HG03108 (cell line): ENCODE data around the gene ACLY.
"Not testable (repeated sequence)": the region's sequence is repeated elsewhere in the genome, so short reads cannot be mapped to it uniquely, and the experiment has no call there.

Experiments used
- ATAC-seq: cut with Tn5 transposase; IDR thresholded peaks from one replicate; pipeline ENCODE4 v1.9.1; 2021; ENCODE audit warnings: moderate library complexity; ENCODE audit not compliant: unreplicated experiment

ACLY gene

DNA sequence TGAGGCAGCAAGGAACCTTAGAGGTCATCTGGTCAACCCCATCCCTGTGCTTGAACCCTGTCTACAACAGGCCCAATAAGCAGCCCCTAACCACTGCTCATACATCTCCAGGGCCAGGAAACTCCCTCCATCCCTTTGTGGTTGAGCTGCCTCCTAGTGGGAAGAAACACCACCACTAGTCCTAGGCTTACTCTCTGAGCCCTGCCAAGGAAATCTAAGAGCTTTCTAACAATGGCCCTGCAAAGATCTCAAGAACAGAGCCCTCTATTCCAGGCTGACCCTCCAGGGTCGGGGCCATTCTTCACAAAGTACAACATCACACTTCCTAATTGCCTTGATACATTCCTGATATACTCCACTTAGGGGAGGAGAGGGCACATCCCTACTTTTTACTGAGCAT, 5.8 kb downstream of the ACLY start:
- no peak for ATAC-seq

DNA sequence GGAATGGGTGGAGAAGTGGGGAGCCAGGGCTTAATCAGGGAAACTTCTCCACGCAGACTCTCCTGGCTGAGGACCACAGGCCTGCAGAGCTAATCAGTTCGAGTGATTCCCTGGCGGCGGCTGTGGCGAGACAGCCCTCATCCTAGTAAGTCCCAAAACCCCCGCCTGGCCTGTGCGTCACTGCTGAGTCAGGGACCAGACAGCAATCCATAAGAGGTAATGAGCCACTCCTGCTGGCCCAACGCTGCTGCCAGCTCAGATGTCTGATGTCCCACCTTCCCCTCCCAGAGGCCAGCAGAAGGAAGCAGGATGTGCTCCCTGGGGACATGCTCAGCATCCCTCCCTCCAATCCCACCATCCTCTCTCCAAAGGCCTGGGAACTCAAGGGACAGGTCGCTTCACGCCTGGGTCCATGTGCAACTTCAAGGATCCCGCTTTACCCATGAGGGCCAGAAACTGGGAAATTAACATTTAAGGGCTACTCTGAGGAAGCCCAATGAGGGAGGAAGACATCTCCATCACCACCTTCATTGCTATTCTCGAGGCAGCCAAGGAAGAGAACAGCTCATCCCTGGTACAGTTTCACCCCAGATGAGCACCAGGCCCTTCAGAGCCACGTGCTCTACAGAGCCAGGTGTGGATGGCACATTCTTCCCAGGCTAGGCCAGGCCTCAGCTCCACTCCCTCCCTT, 7.9 kb downstream of the ACLY start:
- no peak for ATAC-seq

DNA sequence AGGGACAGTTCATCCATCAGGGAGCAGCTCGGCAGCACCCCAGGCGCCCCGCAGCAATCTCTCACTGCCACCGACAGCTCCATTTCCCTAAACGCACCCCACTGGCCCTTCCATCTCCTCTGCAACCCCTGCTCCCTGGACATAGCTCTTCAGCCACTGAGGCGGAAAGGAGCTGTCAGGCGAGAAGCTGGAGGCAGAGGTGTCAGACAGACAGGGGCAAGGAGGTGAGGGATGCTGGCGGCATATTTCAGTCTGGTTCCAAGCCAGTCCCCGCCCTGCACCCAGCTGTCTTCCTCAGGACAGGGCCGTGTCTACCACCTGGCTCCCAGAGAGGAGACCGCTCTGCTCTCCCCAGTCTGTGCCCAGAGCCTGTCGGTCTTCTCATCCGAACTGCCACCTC, 9.7 kb downstream of the ACLY start:
- no peak for ATAC-seq

DNA sequence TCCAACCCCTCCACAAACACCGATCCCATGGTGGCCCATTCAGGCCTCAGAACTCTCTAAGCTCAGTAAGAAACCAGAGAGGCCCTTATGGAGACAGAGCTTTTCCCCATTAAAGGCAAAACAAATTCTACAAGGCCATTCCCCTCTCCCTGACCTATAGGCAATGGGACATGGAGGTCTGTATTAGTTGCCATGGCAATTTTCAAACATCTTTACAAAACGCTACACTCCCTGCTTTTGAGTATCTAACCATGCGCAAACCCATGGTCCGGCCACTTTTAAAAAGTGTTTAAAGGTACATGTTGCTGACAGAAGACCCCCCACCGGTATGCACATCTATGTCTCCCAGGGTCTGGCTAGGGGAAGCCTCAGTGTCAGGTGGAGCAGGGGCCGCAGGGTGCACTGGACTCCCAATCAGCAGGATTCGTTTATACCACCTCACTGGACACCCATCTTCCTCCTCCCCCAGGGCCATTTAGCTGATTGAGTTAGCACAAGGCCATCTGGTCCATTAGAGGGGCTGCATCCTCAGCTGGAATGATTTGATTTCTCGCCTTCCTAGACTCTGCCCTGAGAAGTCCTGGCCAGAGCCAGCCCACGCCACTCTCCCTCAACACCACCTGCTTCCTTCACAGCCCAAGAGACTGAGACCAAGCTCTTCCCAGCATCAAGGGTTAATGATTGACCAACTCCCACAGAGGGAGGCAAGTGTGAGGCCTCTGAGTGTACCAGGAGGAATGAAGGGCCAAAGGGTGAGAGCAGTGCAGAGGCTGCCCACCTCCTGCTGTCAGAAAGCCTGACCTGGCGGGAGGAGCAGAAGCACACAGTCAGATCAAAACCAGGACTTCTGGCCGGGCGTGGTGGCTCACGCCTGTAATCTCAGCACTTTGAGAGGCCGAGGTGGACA, 10.9 kb downstream of the ACLY start:
- no peak for ATAC-seq

DNA sequence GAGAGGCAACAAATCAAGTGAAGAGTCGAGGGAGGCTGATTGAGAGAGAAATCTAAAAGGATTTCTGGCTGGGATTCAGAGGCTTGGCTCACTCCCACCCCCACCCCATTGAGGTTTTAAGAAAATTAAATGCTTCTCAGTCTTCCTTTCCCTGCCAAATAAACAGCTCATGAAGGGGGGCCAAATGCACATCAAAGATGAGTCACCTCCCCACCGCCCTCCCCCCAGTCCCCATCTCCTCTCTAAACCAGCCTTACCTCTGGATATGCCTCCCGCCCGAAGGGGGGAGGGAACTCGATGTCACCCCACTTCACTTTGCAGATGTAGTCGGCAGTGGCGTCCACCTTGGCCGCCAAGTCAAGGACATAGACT, 11.6 kb downstream of the ACLY start:
- no peak for ATAC-seq

DNA sequence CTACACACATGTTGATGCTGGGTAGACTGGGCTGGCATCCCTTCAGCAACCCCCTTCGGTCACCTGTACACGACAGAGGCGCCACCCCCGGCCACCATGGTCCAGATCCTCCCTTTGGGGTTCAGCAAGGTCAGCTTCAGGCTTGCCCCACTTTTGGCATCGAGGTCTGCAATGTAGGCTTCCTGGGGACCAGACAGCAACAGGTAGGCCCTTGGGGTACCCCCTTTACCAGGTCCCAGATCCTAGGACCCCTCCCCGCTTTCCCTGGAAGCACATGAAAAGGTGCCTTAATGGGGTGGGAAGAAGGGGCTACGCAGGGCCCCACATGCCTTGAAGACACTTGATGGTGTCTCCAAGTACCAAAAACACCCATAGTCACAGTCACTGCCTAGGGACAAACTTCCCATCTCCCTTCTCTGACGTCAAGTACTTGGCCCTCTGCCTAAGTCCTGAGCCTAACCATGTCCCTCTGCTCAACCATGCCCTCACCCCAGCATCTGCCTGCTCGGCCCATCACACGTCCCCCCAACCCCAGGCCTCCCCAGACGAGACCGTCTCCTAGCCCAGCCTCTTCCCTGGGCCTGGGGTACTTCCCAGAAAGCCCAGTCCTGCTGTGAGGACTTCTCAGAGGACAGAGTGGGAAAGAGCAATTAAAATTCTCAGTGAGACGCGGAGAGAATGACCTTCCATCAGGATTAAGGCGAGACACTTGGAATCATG, 12.1 kb downstream of the ACLY start:
- no peak for ATAC-seq

DNA sequence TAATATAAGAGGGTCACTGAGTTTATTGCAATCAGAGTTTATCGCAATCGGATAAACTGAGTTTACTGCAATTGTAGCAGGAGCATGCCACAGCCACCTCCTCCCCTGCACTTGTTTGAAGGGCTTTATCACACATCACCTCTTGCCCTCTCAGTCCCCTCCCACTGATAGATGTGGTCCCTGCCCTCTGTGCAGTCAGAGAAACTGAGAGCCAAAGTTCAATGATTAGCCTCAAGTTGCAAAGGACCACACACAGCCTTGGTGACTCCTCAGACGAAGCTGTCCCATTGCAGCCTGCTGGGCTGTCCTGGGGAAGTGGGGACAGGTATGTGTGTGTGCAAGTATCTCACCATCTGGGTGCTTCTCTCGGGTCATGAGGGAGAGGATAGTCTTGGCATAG, 13.6 kb downstream of the ACLY start:
- no peak for ATAC-seq

DNA sequence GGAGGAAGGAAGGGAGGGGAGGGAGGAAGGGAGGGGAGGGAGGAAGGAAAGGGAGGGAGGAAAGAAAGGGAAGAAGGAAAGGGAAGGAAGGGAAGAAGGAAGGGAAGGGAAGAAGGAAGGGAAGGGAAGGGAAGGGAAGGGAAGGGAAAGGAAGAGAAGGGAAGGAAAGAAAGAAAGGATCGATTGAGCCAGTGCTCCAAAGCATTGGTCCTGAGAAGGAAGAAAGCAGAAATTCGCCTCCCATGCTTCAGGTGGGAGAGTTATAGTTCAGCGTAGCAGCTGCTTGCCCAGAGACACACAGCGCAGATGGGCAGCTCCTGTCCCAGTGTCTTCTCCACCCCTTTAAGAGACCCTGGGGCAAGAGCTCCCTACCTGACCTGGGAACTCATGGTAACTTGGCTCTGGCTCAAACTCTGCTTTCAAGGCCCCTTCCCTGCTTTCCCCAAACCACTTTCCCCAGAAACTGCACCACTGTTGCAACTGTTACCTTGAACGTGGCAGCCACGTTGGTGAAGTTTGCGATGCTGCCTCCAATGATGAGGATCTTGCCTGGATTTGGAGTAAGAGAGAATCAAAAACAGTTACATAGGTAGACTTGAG, 14.4 kb downstream of the ACLY start:
- ATAC-seq = no peak

DNA sequence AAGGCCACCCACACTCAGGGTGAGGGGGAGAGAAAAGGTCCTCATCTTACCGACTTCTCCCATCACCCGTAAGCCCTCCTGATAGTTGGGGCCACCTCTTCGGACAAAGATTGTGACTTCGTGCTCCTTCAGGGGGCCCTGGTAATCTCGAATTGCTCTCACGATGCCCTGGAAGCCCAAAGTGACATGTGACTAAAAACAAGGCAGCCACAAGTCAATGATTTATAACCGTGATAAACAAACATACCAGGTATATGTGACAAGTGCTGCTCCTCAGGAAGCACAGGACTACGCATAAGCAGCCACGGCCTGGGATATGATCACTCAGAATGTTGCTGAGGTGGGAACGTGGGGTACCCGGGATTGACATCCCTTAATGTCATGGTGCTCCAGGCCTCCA, 17.1 kb downstream of the ACLY start:
- no peak for ATAC-seq

DNA sequence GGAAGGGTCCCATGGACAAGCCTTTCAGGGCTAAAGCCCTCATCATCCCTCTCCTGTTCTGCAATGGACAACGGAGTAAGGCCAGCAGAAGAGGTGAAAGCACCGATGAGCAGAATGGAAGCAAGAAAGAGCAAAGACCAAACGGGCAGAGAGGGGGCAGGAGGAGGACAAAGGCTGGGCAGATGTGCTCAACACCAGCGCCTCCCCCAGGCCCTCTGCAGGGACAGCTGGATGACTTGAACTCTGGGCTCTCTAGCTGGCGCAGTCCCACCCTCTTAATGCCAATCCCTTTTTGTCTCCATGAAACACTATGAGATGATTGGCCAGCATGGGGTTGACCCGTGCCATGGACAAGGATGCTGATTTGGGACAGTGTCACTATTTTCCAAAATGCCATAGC, 22.0 kb downstream of the ACLY start:
- ATAC-seq = no peak

DNA sequence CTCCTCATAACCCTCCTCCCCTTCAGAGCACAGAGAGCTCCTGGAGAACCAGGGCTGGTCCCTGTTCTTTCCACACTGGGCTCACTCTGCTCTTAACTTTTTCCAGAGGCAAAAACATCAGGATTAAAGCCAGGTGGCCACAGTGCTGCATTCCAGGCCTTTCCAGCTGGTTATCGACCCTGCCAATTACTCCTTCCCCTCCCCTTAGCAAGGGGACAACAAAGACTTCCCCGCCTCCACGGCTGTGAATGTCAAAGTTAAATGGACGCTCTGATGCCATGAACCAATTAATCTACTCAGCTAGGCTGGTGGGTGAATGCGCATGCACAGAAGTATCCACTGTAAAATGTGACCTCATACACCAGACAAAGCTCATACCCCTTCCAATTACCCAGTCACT, 23.1 kb downstream of the ACLY start:
- no peak for ATAC-seq

DNA sequence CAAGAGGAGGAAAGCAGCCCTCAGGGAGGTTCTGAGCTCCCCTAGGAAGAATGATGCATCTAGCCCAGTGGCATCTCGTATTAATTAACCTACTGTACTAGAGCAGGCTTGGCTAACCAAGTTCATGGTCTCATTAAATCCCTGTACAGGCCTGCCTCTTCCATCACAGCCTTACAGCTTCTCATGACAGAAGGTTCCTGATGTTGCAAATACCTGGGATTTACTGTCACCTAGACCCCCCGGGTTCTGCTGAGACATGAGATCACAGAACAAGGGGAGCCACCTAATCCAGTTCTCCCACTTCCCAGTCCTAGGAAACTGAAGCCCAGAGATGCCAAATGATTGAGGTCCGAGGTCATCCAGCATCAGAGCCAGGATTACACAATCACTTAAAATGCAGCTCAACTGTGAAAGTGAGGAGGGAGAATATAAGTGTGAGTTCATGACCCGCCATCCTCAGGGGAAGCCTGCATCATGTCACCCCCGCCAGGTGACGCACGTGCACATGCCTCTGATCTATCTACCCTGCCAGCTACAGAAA, 23.9 kb downstream of the ACLY start:
- no peak for ATAC-seq

DNA sequence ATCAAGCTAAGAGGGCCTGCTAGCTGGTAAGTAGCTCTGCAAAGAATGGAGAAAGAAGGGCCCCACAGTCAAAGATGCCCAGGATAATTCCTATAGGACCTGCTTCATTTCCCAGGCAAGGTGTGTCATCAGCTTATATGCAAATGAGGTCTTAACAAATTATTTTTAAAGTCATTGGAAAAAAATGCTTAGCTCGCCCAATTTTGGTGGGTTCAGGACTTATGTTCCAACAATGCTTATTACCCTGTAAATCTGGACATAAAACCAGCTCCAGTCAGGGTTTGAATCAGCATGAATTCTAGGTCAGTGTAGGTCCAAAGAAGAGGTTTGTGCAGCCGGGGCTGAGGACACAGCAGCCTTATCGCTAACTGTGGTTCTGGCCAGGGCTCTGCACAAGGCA, 25.4 kb downstream of the ACLY start:
- ATAC-seq = no peak

DNA sequence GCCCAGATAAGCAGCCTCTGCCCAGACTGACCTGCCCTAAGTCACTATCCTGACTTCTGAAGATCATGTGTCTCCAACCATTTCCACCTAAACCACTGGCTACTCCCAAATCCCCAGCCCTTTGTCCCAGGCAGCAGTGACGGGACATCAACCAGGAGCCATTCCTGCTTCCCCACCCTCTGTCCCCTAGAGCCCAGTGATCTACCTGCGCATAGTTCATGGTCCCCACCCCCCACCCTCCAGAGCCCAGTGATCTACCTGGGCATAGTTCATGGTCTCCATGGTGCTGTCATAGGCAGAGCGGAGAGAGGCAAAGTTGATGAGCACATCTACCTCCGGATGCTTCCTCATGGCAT, 26.8 kb downstream of the ACLY start:
- ATAC-seq = no peak

DNA sequence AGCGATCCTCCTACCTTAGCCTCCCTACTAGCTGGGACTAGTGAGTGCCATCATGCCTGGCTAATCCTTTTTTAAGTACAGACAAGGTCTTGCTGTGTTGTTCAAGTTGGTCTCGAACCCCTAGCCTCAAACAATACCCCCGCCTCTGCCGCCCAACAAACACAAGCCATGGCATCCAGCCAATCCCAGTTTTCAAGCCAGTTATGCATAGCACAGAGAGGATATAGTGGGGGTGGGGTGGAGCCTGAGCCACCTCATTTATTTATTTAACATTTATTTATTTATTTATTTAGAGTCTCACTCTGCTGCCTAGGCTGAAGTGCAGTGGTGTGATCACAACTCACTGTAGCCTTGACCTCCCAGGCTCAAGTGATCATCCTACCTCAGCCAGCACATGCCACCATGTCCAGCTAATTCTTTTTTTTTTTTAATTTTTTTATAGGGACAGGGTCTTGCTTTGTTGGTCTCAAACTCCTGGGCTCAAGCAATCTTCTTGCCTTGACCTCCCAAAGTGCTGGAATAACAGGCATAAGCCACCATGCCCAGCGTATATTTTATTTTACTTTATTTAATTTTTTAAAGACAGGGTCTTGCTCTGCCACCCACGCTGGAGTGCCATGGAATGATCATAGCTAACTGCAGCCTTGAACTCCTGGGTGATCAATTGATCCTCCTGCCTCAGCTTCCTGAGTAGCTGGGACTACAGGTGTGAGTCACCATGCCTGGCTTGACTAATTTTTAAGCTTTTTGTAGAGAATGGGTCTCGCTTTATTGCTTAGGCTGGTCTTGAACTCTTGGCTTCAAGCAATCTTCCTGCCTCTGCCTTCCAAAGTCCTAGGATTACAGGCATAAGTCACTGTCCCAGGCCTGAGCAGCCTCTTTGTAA, 27.4 kb downstream of the ACLY start:
- ATAC-seq = no peak

DNA sequence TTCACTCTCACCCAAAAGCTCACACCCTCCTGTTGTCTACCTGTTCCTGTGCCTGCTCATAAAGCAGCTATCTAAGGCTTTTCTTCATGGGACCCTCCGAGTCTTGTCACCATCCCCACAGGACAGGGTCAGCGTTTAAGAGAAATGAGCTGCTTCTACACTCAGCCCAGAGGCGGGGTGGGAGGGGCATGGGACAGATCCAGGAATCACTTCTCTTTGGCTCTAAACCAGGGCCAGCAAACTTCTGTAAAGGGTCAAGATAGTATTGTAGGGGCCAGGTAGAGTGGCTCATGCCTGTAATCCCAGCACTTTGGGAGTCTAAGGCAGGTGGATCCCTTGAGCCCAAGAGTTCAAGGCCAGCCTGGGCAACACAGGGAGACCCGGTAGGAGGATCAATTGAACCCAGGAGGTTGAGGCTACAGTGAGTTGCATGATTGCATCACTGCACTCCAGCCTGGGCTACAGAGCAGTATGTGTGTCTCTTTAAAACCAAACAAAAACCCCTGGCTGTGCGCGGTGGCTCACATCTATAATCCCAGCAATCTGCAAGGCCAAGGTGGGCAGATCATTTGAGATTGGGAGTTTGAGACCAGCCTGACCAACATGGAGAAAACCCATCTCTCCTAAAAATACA, 30.3 kb downstream of the ACLY start:
- ATAC-seq = no peak

DNA sequence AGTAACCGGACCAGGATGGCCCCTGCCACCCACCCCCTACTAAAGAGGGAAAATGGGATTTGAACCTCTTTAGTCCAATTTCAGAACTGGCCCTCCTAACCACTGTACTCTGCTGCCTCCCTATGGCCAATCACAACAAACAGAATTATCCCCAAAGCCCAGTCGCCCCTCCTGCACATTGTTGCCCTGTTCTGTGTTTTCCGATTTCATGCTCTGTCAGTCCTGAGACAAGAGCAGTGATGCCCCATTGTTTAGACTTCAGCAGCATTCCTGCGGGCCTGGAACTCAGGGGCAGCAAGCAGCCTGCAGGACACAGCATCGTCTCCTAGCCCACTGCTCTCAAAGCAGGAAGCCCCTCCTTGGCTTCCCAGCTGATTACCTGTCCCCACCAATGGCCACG, 33.0 kb downstream of the ACLY start:
- no peak for ATAC-seq

DNA sequence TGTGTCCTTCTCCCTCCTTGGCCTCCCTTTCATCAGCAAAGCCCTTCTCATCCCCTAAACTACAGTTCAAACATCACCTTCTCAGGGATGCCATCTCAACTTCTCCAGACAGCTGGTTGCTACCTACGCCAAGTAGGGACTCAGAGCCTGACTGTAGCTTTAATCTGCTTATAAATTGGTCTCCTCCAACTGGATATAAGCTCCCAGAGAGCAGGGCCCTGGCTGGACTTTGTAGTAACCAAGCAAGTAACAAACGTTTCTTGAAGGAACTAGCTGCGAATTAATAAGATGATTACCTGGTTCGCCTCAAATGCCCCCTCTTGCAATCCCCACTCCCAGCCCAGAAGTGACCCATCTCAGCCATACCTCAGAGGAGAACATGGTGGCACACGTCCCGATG, 36.0 kb downstream of the ACLY start:
- ATAC-seq = no peak

DNA sequence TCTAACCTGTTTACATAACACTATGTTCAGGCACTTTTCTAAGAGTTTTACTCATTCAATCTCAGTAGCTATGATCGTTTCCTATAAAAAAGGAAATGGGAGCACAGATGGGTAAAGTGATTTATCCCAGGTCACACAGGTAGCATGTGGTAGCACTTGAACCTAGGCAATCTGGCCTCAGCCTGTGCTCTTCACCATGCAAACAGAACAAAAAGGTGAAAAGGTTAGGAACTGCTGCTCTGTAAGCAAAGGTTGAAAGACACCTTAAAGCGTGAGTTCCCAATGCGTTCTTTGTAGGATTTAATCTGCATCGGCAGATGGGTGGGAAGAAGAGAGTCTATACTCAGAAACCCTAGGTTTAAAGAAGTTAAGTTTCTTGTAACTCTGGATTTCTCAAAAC, 38.6 kb downstream of the ACLY start:
- ATAC-seq = no peak

DNA sequence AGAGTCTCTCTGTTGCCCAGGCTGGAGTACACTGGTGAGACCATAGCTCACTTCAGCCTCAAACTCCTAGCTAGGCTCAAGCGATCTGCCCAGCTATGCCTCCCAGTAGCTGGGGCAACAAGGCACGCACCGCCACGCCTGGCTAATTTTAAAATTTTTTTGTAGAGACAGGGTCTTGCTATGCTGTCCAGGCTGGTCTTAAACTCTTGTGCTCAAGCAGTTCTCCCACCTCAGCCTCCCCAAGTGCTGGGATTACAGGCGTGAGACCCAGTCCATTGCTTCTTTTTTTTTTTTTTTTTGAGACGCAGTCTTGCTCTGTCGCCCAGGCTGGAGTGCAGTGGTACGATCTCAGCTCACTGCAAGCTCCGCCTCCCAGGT, 44.5 kb downstream of the ACLY start:
- not testable (repeated sequence) for ATAC-seq
